Esophagus muscularis mucosa (tissue), 4 donors: ENCODE measurements around the gene CLEC3A.

ENCODE experiments used
- EP300 ChIP-seq: sonication (generic); formaldehyde crosslinking; IDR thresholded peaks from one replicate; pipeline ENCODE4 v1.6.1; 2017; ENCODE audit warnings: antibody characterized with exemption
- POLR2A ChIP-seq: fragments of 450-650 bp; IDR thresholded peaks from one replicate; pipeline ENCODE4 v1.6.1; 2017; ENCODE audit warnings: antibody characterized with exemption, moderate library complexity, mild to moderate bottlenecking, low read depth
- POLR2AphosphoS5 ChIP-seq, 2 donors: sonication (generic); formaldehyde crosslinking; IDR thresholded peaks; one replicate each; pipeline ENCODE4 v1.6.1; 2017; ENCODE audit warnings: antibody characterized with exemption in 2 of 2
- TF ChIP-seq, protein P1 (sequence below), 3 experiments: fragments of 200-600 bp in 2 of 3; fragments of 450-650 bp in 1 of 3; sonication (generic) in 2 of 3; IDR thresholded peaks; one replicate each; pipeline ENCODE4 v1.5.1; 2017 to 2019; ENCODE audit warnings: antibody characterized with exemption in 3 of 3, mild to moderate bottlenecking in 2 of 3, moderate library complexity in 1 of 3

DNA sequence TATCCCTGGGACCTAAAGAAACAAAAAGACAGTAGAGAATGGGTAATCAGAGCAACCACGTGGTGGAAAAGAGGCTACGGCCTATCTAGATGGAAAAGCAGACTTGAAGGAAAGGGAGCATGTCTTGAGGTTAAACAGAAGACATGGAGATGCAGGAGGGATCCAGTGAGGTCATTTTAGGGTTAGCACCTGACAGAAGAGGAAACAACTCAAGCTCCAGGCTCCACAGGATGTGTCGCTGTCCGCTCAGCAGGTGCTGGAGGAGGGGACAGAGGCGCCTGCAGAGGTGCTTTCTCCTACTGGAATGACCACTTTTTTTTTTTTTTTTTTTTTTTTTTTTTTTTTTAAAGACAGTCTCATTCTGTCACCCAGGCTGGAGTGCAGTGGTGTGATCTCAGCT lies 47.5 kb upstream of the CLEC3A start:
- TF ChIP-seq POLR2A (no peak), POLR2AphosphoS5 (IDR thresholded peaks at IDR 0.05) (no peak), EP300 (no peak)
- TF ChIP-seq, protein P1, sequence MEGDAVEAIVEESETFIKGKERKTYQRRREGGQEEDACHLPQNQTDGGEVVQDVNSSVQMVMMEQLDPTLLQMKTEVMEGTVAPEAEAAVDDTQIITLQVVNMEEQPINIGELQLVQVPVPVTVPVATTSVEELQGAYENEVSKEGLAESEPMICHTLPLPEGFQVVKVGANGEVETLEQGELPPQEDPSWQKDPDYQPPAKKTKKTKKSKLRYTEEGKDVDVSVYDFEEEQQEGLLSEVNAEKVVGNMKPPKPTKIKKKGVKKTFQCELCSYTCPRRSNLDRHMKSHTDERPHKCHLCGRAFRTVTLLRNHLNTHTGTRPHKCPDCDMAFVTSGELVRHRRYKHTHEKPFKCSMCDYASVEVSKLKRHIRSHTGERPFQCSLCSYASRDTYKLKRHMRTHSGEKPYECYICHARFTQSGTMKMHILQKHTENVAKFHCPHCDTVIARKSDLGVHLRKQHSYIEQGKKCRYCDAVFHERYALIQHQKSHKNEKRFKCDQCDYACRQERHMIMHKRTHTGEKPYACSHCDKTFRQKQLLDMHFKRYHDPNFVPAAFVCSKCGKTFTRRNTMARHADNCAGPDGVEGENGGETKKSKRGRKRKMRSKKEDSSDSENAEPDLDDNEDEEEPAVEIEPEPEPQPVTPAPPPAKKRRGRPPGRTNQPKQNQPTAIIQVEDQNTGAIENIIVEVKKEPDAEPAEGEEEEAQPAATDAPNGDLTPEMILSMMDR (IDR thresholded peaks at IDR 0.05): no peak
